Nephron progenitor cell (in vitro differentiated cells): ENCODE measurements around the gene PCDHB3.
"Not testable (repeated sequence)": the region's sequence is repeated elsewhere in the genome, so short reads cannot be mapped to it uniquely, and the experiment has no call there.

Experiments
- DNase-seq: peaks from one replicate; pipeline ENCODE4 v3.0.0; 2021
- H3K27ac Mint-ChIP-seq: 2 replicates; pipeline ENCODE4 v1.8.0; 2021; ENCODE audit warnings: mild to moderate bottlenecking, moderate library complexity, mixed read lengths
- H3K27me3 Mint-ChIP-seq: 2 replicates; pipeline ENCODE4 v1.8.0; 2021; ENCODE audit warnings: mild to moderate bottlenecking, low read depth, mixed read lengths; ENCODE audit not compliant: poor library complexity
- H3K36me3 Mint-ChIP-seq: 2 replicates; pipeline ENCODE4 v1.8.0; 2021; ENCODE audit warnings: low read depth, mixed read lengths
- H3K4me1 Mint-ChIP-seq: 2 replicates; pipeline ENCODE4 v1.8.0; 2021; ENCODE audit warnings: mixed read lengths
- H3K4me3 Mint-ChIP-seq: 2 replicates; pipeline ENCODE4 v1.8.0; 2021; ENCODE audit warnings: mild to moderate bottlenecking, moderate library complexity, mixed read lengths
- H3K9me3 Mint-ChIP-seq: 2 replicates; pipeline ENCODE4 v1.8.0; 2021; ENCODE audit warnings: mild to moderate bottlenecking, moderate library complexity, mixed read lengths
- CTCF ChIP-seq: fragments of 200-600 bp; sonication (generic); IDR thresholded peaks from 2 replicates; pipeline ENCODE4 v1.5.0; 2021; ENCODE audit warnings: antibody characterized with exemption

Gene PCDHB3

GRCh38 chr5:141084487-141084989, 15.7 kb upstream of the PCDHB3 start:
- H3K36me3 Mint-ChIP-seq = peaks cover 10% of the 10 kb centered on the region
- TF ChIP-seq CTCF = peak; percentile 13
- H3K27me3 Mint-ChIP-seq = peaks cover 12% of the 10 kb centered on the region
- DNase-seq = peak; percentile 17
- peak overlapping the region; percentile 83 for H3K4me3 Mint-ChIP-seq
- no peaks in the 10 kb centered on the region for H3K4me1 Mint-ChIP-seq
- H3K27ac Mint-ChIP-seq = peak overlapping the region; percentile 41
- peaks cover 20% of the 10 kb centered on the region for H3K9me3 Mint-ChIP-seq

- DNase-seq = peak; percentile 80
- peak within 1 kb of the TSS; percentile 99 for H3K27ac Mint-ChIP-seq
- H3K9me3 Mint-ChIP-seq = peaks cover 67% of the 10 kb centered on the region
- peaks cover 53% of the 10 kb centered on the region for H3K36me3 Mint-ChIP-seq
- peaks cover 12% of the 10 kb centered on the region for H3K4me1 Mint-ChIP-seq
- H3K4me3 Mint-ChIP-seq = peak within 1 kb of the TSS; percentile 99
- TF ChIP-seq CTCF = peak; percentile 76
- peaks cover 12% of the 10 kb centered on the region for H3K27me3 Mint-ChIP-seq
These were observed 5.6 kb upstream of the PCDHB3 start, which contains the start of gene PCDHB2 for GRCh38 chr5:141094481-141095262. Gene PCDHB2 (plus strand): TSS chr5:141094615. CDS start chr5:141094791, 176 bp downstream.

GRCh38 chr5:141095263-141095641, 5.0 kb upstream of the PCDHB3 start:
- peaks cover 59% of the 10 kb centered on the region for H3K36me3 Mint-ChIP-seq
- H3K27ac Mint-ChIP-seq = no peak overlapping the region
- DNase-seq = no peak
- H3K9me3 Mint-ChIP-seq = peaks cover 73% of the 10 kb centered on the region
- TF ChIP-seq CTCF = no peak
- peaks cover 10% of the 10 kb centered on the region for H3K27me3 Mint-ChIP-seq
- peaks cover 12% of the 10 kb centered on the region for H3K4me1 Mint-ChIP-seq
- H3K4me3 Mint-ChIP-seq = peak overlapping the region; percentile 99

GRCh38 chr5:141096181-141096580, 4.1 kb upstream of the PCDHB3 start:
- Mint-ChIP-seq H3K27me3 (peaks cover 10% of the 10 kb centered on the region), H3K36me3 (peaks cover 68% of the 10 kb centered on the region), H3K9me3 (peaks cover 79% of the 10 kb centered on the region), H3K4me1 (peaks cover 12% of the 10 kb centered on the region), H3K4me3 (peak overlapping the region; percentile 99)
- H3K27ac Mint-ChIP-seq, DNase-seq: not testable (repeated sequence)

- H3K4me3 Mint-ChIP-seq, DNase-seq, H3K27ac Mint-ChIP-seq: not testable (repeated sequence)
- peaks cover 12% of the 10 kb centered on the region for H3K4me1 Mint-ChIP-seq
- H3K36me3 Mint-ChIP-seq = peaks cover 72% of the 10 kb centered on the region
- peaks cover 10% of the 10 kb centered on the region for H3K27me3 Mint-ChIP-seq
- H3K9me3 Mint-ChIP-seq = peaks cover 83% of the 10 kb centered on the region
These were observed 3.7 kb upstream of the PCDHB3 start for GRCh38 chr5:141096586-141096985.

GRCh38 chr5:141101059-141101458, 786 bp downstream of the PCDHB3 start:
- Mint-ChIP-seq H3K36me3 (peaks cover 90% of the 10 kb centered on the region), H3K4me3 (no peak overlapping the region), H3K9me3 (peaks cover 89% of the 10 kb centered on the region), H3K27ac (no peak overlapping the region), H3K4me1 (no peaks in the 10 kb centered on the region), H3K27me3 (no peaks in the 10 kb centered on the region)
- TF ChIP-seq CTCF = no peak
- no peak for DNase-seq

- Mint-ChIP-seq H3K36me3 (peaks cover 94% of the 10 kb centered on the region), H3K9me3 (peaks cover 91% of the 10 kb centered on the region)
- not testable (repeated sequence) for DNase-seq, H3K4me1 Mint-ChIP-seq, H3K27me3 Mint-ChIP-seq, H3K27ac Mint-ChIP-seq, H3K4me3 Mint-ChIP-seq
These were observed 1.8 kb downstream of the PCDHB3 start for GRCh38 chr5:141102070-141102469.

GRCh38 chr5:141102471-141102870, 2.2 kb downstream of the PCDHB3 start:
- not testable (repeated sequence) for H3K4me3 Mint-ChIP-seq, DNase-seq, H3K27me3 Mint-ChIP-seq, H3K4me1 Mint-ChIP-seq, H3K27ac Mint-ChIP-seq
- peaks cover 94% of the 10 kb centered on the region for H3K36me3 Mint-ChIP-seq
- peaks cover 91% of the 10 kb centered on the region for H3K9me3 Mint-ChIP-seq
